HG03135 (cell line): ENCODE data around the gene KLHL1.

ENCODE experiments used
- ATAC-seq: cut with Tn5 transposase; IDR thresholded peaks from one replicate; pipeline ENCODE4 v1.9.1; 2021; ENCODE audit warnings: mild to moderate bottlenecking, moderate library complexity; ENCODE audit not compliant: unreplicated experiment

Gene KLHL1

GRCh38 chr13:69879936-69880335 lies 228.3 kb downstream of the KLHL1 start:
- no peak for ATAC-seq

DNA sequence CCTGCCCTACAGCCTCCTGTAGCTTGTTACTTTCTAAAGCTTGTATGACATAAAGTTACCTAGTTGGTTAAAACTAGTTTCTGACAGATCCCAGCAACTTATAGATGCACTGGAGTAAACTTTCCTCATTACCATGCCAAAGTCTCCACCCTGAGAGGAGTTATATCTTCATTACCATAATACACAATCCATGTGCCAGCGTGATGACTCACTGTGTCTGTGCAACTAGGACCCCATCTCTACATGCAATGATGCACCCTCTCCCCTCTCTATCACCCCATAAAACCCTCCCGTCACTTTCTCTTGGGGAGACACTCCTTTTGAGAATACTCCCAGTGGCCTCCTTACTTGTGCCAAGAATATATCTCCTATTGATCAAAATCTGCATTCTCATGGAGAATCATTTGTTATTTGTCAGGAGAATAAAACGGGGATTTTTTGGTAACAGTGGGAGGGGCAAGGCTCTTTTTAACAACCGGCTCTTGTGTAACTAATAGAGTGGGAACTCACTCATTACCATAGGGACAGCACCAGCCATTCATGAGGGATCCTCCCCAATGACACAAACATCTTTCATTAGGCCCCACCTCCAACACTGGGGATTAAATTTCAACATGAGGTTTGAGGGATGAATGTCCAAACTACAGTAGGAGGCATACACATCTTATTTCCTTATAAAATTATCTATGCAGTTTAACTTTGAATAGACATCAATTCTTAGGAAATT lies 235.8 kb downstream of the KLHL1 start:
- ATAC-seq: no peak

- no peak for ATAC-seq
These were observed 241.7 kb downstream of the KLHL1 start for GRCh38 chr13:69866555-69866954.

- ATAC-seq: peak; percentile 88
These were observed 250.9 kb downstream of the KLHL1 start for GRCh38 chr13:69857183-69857821.

- ATAC-seq: no peak
These were observed 251.9 kb downstream of the KLHL1 start for GRCh38 chr13:69856331-69856730.

DNA sequence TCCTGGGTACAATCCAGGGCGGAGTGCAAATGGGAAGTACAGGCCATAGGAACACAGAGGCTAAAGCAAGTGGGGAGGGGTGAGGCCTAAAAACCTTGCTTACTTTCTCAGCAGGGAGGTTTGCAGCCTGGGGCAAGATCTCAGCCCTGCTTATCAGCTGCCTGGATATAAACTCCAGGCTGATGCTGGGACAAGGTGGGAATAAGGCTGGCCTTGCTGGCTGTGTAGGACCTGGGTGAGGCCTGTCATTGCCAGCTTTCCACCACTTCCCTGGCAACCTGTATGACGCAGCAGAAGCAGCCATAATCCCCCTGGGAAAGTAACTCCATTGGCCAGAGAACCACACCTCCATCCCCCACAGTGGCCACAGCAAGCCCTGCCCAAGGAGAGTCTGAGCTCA lies 279.7 kb downstream of the KLHL1 start:
- ATAC-seq: no peak

GRCh38 chr13:69820180-69820579 lies 288.1 kb downstream of the KLHL1 start:
- ATAC-seq: no peak

- no peak for ATAC-seq
These were observed 290.9 kb downstream of the KLHL1 start for GRCh38 chr13:69817333-69817869.

DNA sequence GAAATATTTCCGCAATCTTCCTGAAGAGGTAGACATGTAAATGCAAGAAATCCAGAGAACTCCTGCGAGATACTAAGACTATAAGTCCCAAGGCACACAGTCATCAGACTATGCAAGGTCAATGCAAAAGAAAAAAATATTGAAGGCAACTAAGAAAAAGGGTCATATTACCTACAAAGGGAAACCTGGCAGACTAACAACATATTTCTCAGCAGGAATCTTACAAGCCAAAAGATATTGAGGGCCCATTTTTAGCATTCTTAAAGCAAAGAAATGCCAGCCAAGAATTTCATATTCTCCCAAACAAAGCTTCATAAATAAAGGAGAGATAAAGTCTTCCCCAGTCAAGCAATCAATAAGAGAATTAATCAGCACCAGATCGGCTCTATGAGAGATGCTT lies 299.1 kb downstream of the KLHL1 start:
- ATAC-seq: no peak

- ATAC-seq: no peak
These were observed 312.0 kb downstream of the KLHL1 start for GRCh38 chr13:69796256-69796655.

DNA sequence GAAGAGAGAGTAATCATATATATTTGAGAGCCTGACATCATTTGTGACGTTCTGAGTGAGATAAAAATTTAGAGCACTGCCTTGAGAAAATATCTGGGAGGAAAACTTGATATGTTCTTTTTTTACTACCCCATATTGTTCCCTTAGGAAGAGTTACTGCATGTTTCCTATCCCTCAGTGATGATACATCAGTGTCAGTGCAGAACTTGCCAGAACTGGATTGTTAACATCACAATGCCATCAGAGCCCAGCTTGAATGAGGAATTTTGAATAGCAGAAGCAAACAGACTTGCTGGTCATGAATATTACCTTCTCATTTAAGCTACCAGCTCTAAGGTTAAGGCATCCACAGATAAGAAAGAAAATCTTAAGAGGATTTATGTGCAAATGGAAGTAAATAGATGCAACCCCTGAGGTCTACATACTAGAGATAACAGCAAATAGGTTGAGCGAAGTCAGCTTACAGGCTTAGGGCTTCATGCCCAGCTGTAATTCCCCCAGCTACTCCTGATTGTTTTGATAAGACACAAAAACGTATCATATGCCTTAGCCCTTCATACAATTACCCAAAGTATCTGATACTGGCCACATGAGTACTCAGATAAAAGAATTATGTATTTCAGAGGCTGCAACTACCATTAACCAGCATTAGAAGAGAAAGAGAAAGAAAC lies 314.3 kb downstream of the KLHL1 start:
- no peak for ATAC-seq

- ATAC-seq: no peak
These were observed 331.3 kb downstream of the KLHL1 start for GRCh38 chr13:69776937-69777336.

- ATAC-seq: no peak
These were observed 338.6 kb downstream of the KLHL1 start for GRCh38 chr13:69769608-69770007.

- ATAC-seq: no peak
These were observed 346.7 kb downstream of the KLHL1 start for GRCh38 chr13:69761581-69761980.

DNA sequence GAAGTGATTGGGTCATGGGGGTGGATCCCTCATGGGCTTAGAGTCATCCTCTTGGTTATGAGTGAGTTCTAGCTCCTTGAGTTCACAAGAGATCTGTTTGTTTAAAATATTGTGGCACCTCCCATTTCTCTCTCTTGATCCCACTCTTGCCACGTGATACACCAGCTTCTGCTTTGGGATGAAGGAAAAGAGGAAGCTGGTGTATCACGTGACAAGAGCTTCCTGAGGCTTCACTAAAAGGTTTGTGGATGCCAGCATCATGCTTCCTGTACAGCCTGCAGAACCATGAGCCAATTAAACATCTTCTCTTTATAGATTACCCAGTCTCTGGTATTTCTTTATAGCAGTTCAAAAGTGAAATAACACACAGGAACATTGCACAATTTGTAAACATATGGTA lies 353.2 kb downstream of the KLHL1 start:
- no peak for ATAC-seq

GRCh38 chr13:69751259-69751658 lies 357.0 kb downstream of the KLHL1 start:
- no peak for ATAC-seq

DNA sequence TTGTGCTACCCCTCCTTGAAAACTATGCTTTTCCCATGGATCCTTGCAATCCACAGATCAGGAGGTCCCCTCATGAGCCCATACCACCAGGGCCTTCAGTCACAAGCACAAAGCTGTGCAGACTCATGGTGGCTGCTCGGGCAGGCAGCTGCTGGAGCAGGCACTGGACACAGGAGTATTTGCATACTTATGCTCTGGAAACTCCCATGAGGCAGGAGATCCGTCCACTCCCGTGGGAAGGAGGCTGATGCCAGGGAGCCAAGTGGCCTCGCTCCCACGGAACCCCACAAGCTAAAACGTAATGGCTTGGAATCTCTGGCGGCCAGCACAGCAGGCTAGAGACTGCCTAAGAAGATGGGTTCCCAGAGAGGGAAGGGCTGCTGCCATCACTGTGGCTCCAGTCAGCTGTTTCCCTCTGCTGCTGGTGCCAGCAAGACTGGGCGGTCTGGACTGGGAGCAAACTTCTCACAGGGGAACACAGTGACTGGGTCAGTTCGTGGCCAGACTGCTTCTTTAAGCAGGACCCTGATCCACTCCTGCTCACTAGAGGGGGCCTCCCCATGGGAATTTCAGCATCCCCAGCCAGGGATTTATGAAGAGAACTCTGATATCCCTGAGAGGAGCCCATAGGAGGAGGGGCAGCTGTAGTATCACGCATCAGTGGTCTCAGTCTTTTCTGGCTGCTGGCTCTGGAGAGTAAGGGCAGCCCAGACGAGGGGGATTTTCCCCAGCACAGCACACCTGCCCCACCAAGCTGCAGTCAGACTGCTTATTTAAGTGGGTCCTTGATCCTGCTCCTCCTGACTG lies 370.9 kb downstream of the KLHL1 start:
- no peak for ATAC-seq

- ATAC-seq: no peak
These were observed 386.6 kb downstream of the KLHL1 start for GRCh38 chr13:69721631-69722030.

DNA sequence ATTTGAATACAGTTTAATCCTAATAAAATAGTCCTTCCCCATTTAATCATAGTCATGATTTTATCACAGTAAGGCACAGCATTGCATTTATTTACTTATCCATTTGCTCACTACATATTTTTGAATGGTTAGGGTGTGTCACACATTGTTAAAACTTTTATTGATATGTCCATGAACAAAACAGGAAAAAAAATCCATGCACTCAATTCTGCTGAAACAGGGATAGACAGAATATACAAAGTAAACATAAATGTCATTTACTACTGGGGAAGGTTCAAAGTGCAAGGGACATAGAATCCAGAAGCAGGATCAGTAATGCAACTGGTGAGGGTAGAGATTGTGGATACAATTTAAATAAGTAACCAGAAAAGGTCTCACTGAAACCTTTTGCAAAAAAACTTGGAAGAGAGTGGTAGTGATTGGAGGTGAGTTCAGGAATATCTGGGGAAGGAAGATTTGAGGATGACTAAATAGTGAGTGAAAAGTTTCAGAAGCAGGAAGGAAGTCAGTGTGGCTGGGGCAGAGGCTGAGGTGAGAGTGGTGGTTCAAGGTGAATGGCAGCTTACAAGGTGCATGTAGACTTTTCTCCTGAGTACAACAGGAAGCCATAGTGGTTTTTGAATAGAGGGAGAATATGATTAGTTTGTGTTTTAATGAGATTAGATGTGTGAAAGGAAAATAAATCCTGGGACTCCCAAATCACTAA lies 387.8 kb downstream of the KLHL1 start:
- no peak for ATAC-seq

DNA sequence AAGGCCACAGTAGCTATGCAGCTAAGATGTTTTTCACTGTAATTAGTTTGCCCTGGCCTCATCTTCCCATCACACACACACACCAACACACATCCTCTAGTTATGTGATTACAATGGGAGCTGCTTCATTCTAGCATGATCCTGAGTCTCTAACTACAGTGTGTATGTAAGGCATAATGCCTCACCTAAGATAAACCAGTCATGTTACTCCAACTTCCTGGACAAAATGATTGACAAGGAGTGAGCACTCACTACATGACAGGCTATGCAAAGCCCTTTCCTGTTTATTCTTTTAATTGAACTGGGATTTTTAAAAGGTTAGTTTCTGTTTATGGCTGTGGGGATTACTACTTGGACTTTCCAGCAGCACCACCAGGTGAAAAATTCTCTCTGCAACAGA lies 401.4 kb downstream of the KLHL1 start:
- ATAC-seq: no peak
